GM12878 (cell line): ENCODE results near the gene ATF4. TPM values are rescaled to one million over a fixed set of nuclear protein-coding genes. Genes with fewer than 3 reads are reported as not detected.

Experiments used
- polyA plus RNA-seq, 11 experiments: library from polyadenylated mRNA; depleted of rRNA in 4 of 11; unstranded in 6 of 11; stranded (reverse) in 5 of 11; fragments of >200 nt; fragmentation: Nextera tagmentation in 4 of 11; fragmentation: Illumina TruSeq in 1 of 11; extraction: Ambion mirVana in 4 of 11; extraction: Trizol in 1 of 11; gene quantifications; 1 replicate in 1 of 11; 2 replicates in 10 of 11; pipeline versions ENCODE4 v1.2.1 to v1.2.3, GENCODE V29; 2011 to 2016; ENCODE audit warnings: inconsistent platforms in 2 of 11, missing spikeins in 2 of 11, low read depth in 1 of 11
- total RNA-seq, 4 experiments: library from RNA; depleted of rRNA in 3 of 4; stranded (reverse); fragments of >200 nt in 3 of 4; fragmentation: Illumina TruSeq in 1 of 4; extraction: Trizol in 1 of 4; gene quantifications; 2 replicates each; pipeline versions ENCODE4 v1.2.1 to v1.2.3, GENCODE V29; 2013 to 2021

ATF4 gene
- total and polyA plus RNA-seq, 10 of the 15 experiments (the other 5 are each of a cell fraction or from before 2014, with no cell fraction given), result 88.3 to 605 (median 320) TPM

Other genes starting within 250 kb of the ATF4 start
- gene RPL3, start 200.9 kb upstream of the ATF4 start, total RNA-seq (2014; rRNA removed), result 3,609 and 4,063 TPM in 2 replicates
- gene RPL3, start 200.9 kb upstream of the ATF4 start, total RNA-seq (2014; rRNA removed; fragmentation: Illumina TruSeq; extraction: Trizol), result 4,008 and 4,055 TPM in 2 replicates
- 3,311 and 3,339 TPM in 2 replicates for gene RPL3, start 200.9 kb upstream of the ATF4 start, total RNA-seq (2021)
- gene RPL3, start 200.9 kb upstream of the ATF4 start, polyA plus RNA-seq (2011; rRNA removed), result 2,932 and 3,630 TPM in 2 replicates
- gene RPL3, start 200.9 kb upstream of the ATF4 start, polyA plus RNA-seq (2014; fragmentation: Illumina TruSeq; extraction: Trizol), result 2,337 and 3,976 TPM in 2 replicates
- 1,000 to 10,000 TPM; 4,597 to 6,791 TPM for gene RPL3, start 200.9 kb upstream of the ATF4 start, polyA plus RNA-seq (2014; fragmentation: Nextera tagmentation; extraction: Ambion mirVana)
- 4,251 and 4,350 TPM in 2 replicates for gene RPL3, start 200.9 kb upstream of the ATF4 start, polyA plus RNA-seq (2014; rRNA removed)
- 1,000 to 10,000 TPM; 1,534 to 1,710 TPM for gene RPL3, start 200.9 kb upstream of the ATF4 start, polyA plus RNA-seq (2016; fragmentation: Nextera tagmentation; extraction: Ambion mirVana)
- 2.8 and 4.7 TPM in 2 replicates for gene SYNGR1, start 170.6 kb upstream of the ATF4 start, total RNA-seq (2014; rRNA removed)
- gene SYNGR1, start 170.6 kb upstream of the ATF4 start, total RNA-seq (2014; rRNA removed; fragmentation: Illumina TruSeq; extraction: Trizol), result 2.0 and 2.5 TPM in 2 replicates
- gene SYNGR1, start 170.6 kb upstream of the ATF4 start, total RNA-seq (2021), result 6.6 and 6.7 TPM in 2 replicates
- gene SYNGR1, start 170.6 kb upstream of the ATF4 start, polyA plus RNA-seq (2011; rRNA removed), result 0.33 and 0.87 TPM in 2 replicates
- gene SYNGR1, start 170.6 kb upstream of the ATF4 start, polyA plus RNA-seq (2014; fragmentation: Illumina TruSeq; extraction: Trizol), result 0.84 and 2.4 TPM in 2 replicates
- 1 to 10 TPM; 1.4 to 1.7 TPM for gene SYNGR1, start 170.6 kb upstream of the ATF4 start, polyA plus RNA-seq (2014; fragmentation: Nextera tagmentation; extraction: Ambion mirVana)
- 8.3 and 9.2 TPM in 2 replicates for gene SYNGR1, start 170.6 kb upstream of the ATF4 start, polyA plus RNA-seq (2014; rRNA removed)
- gene SYNGR1, start 170.6 kb upstream of the ATF4 start, polyA plus RNA-seq (2016; fragmentation: Nextera tagmentation; extraction: Ambion mirVana), result 1 to 10 TPM; 5.7 to 6.2 TPM
- 9.0 and 10.6 TPM in 2 replicates for gene TAB1, start 120.8 kb upstream of the ATF4 start, total RNA-seq (2014; rRNA removed)
- 8.1 and 8.9 TPM in 2 replicates for gene TAB1, start 120.8 kb upstream of the ATF4 start, total RNA-seq (2014; rRNA removed; fragmentation: Illumina TruSeq; extraction: Trizol)
- 17.3 and 23.4 TPM in 2 replicates for gene TAB1, start 120.8 kb upstream of the ATF4 start, total RNA-seq (2021)
- gene TAB1, start 120.8 kb upstream of the ATF4 start, polyA plus RNA-seq (2011; rRNA removed), result 7.0 and 14.8 TPM in 2 replicates
- 3.9 and 8.1 TPM in 2 replicates for gene TAB1, start 120.8 kb upstream of the ATF4 start, polyA plus RNA-seq (2014; fragmentation: Illumina TruSeq; extraction: Trizol)
- under 1 TPM; 0.40 to 0.57 TPM for gene TAB1, start 120.8 kb upstream of the ATF4 start, polyA plus RNA-seq (2014; fragmentation: Nextera tagmentation; extraction: Ambion mirVana)
- gene TAB1, start 120.8 kb upstream of the ATF4 start, polyA plus RNA-seq (2014; rRNA removed), result 14.4 and 16.2 TPM in 2 replicates
- gene TAB1, start 120.8 kb upstream of the ATF4 start, polyA plus RNA-seq (2016; fragmentation: Nextera tagmentation; extraction: Ambion mirVana), result 10 to 100 TPM; 13.9 to 14.5 TPM
- gene MGAT3, start 63.5 kb upstream of the ATF4 start, total RNA-seq (2014; rRNA removed), result 11.3 and 12.0 TPM in 2 replicates
- gene MGAT3, start 63.5 kb upstream of the ATF4 start, total RNA-seq (2014; rRNA removed; fragmentation: Illumina TruSeq; extraction: Trizol), result 11.8 and 12.5 TPM in 2 replicates
- 38.5 and 40.2 TPM in 2 replicates for gene MGAT3, start 63.5 kb upstream of the ATF4 start, total RNA-seq (2021)
- gene MGAT3, start 63.5 kb upstream of the ATF4 start, polyA plus RNA-seq (2011; rRNA removed), result 9.5 and 16.9 TPM in 2 replicates
- gene MGAT3, start 63.5 kb upstream of the ATF4 start, polyA plus RNA-seq (2014; fragmentation: Illumina TruSeq; extraction: Trizol), result 5.8 and 12.1 TPM in 2 replicates
- 1 to 10 TPM in 1 of 2 experiments, under 1 TPM in 1; 0.32 to 1.1 TPM for gene MGAT3, start 63.5 kb upstream of the ATF4 start, polyA plus RNA-seq (2014; fragmentation: Nextera tagmentation; extraction: Ambion mirVana)
- gene MGAT3, start 63.5 kb upstream of the ATF4 start, polyA plus RNA-seq (2014; rRNA removed), result 23.5 and 25.6 TPM in 2 replicates
- 1 to 10 TPM; 8.3 to 8.4 TPM for gene MGAT3, start 63.5 kb upstream of the ATF4 start, polyA plus RNA-seq (2016; fragmentation: Nextera tagmentation; extraction: Ambion mirVana)
- gene MIEF1, start 18.3 kb upstream of the ATF4 start, total RNA-seq (2014; rRNA removed), result 27.9 and 28.3 TPM in 2 replicates
- gene MIEF1, start 18.3 kb upstream of the ATF4 start, total RNA-seq (2014; rRNA removed; fragmentation: Illumina TruSeq; extraction: Trizol), result 24.0 and 26.4 TPM in 2 replicates
- 50.9 and 52.3 TPM in 2 replicates for gene MIEF1, start 18.3 kb upstream of the ATF4 start, total RNA-seq (2021)
- 21.3 and 27.9 TPM in 2 replicates for gene MIEF1, start 18.3 kb upstream of the ATF4 start, polyA plus RNA-seq (2011; rRNA removed)
- 33.1 and 35.8 TPM in 2 replicates for gene MIEF1, start 18.3 kb upstream of the ATF4 start, polyA plus RNA-seq (2014; fragmentation: Illumina TruSeq; extraction: Trizol)
- 10 to 100 TPM; 12.4 to 13.8 TPM for gene MIEF1, start 18.3 kb upstream of the ATF4 start, polyA plus RNA-seq (2014; fragmentation: Nextera tagmentation; extraction: Ambion mirVana)
- 30.6 and 35.2 TPM in 2 replicates for gene MIEF1, start 18.3 kb upstream of the ATF4 start, polyA plus RNA-seq (2014; rRNA removed)
- gene MIEF1, start 18.3 kb upstream of the ATF4 start, polyA plus RNA-seq (2016; fragmentation: Nextera tagmentation; extraction: Ambion mirVana), result 10 to 100 TPM; 43.2 to 46.3 TPM
- gene RPS19BP1, start 12.2 kb downstream of the ATF4 start, total RNA-seq (2014; rRNA removed), result 106 and 132 TPM in 2 replicates
- gene RPS19BP1, start 12.2 kb downstream of the ATF4 start, total RNA-seq (2014; rRNA removed; fragmentation: Illumina TruSeq; extraction: Trizol), result 36.6 and 47.5 TPM in 2 replicates
- 83.6 and 85.7 TPM in 2 replicates for gene RPS19BP1, start 12.2 kb downstream of the ATF4 start, total RNA-seq (2021)
- 48.1 and 71.5 TPM in 2 replicates for gene RPS19BP1, start 12.2 kb downstream of the ATF4 start, polyA plus RNA-seq (2011; rRNA removed)
- gene RPS19BP1, start 12.2 kb downstream of the ATF4 start, polyA plus RNA-seq (2014; fragmentation: Illumina TruSeq; extraction: Trizol), result 8.8 and 20.3 TPM in 2 replicates
- gene RPS19BP1, start 12.2 kb downstream of the ATF4 start, polyA plus RNA-seq (2014; fragmentation: Nextera tagmentation; extraction: Ambion mirVana), result 10 to 100 TPM in 1 of 2 experiments, 1 to 10 TPM in 1; 2.7 to 14.3 TPM
- 146 and 170 TPM in 2 replicates for gene RPS19BP1, start 12.2 kb downstream of the ATF4 start, polyA plus RNA-seq (2014; rRNA removed)
- gene RPS19BP1, start 12.2 kb downstream of the ATF4 start, polyA plus RNA-seq (2016; fragmentation: Nextera tagmentation; extraction: Ambion mirVana), result 100 to 1,000 TPM; 178 to 206 TPM
- gene CACNA1I, start 50.2 kb downstream of the ATF4 start, total RNA-seq (2014; rRNA removed), result not detected in 2 replicates
- gene CACNA1I, start 50.2 kb downstream of the ATF4 start, total RNA-seq (2014; rRNA removed; fragmentation: Illumina TruSeq; extraction: Trizol), result not detected in 2 replicates
- gene CACNA1I, start 50.2 kb downstream of the ATF4 start, total RNA-seq (2021), result 0.03 TPM in 2 replicates
- 0.01 TPM in 1 of 2 replicates, not detected in the other for gene CACNA1I, start 50.2 kb downstream of the ATF4 start, polyA plus RNA-seq (2011; rRNA removed)
- gene CACNA1I, start 50.2 kb downstream of the ATF4 start, polyA plus RNA-seq (2014; fragmentation: Illumina TruSeq; extraction: Trizol), result not detected in 2 replicates
- not detected for gene CACNA1I, start 50.2 kb downstream of the ATF4 start, polyA plus RNA-seq (2014; fragmentation: Nextera tagmentation; extraction: Ambion mirVana)
- not detected in 2 replicates for gene CACNA1I, start 50.2 kb downstream of the ATF4 start, polyA plus RNA-seq (2014; rRNA removed)
- not detected for gene CACNA1I, start 50.2 kb downstream of the ATF4 start, polyA plus RNA-seq (2016; fragmentation: Nextera tagmentation; extraction: Ambion mirVana)